HG02884 (cell line): ENCODE data around the gene AKR1B15.
"Not testable (repeated sequence)": the region's sequence is repeated elsewhere in the genome, so short reads cannot be mapped to it uniquely, and the experiment has no call there.

ENCODE experiments used
- ATAC-seq: cut with Tn5 transposase; IDR thresholded peaks from one replicate; pipeline ENCODE4 v1.9.1; 2021; ENCODE audit warnings: mild to moderate bottlenecking, moderate library complexity; ENCODE audit not compliant: unreplicated experiment

The AKR1B15 gene

DNA sequence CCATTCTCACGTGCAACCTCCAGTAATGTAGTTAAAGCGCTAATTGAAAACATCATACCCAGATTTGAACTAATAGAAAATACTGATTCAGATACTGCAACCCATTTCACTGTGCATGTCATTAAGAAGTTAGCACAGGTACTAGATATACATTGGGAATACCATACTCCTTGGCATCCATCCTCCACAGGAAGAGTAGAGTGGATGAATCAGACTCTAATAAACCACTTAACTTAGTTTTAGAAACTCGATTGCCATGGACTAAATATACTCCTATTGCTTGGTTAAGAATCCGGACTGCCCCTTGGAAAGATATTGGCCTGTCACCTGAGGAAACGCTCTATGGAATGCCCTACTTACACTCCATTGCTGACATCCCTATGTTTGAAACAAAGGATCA lies 9.5 kb downstream of the AKR1B15 start:
- ATAC-seq: no peak

DNA sequence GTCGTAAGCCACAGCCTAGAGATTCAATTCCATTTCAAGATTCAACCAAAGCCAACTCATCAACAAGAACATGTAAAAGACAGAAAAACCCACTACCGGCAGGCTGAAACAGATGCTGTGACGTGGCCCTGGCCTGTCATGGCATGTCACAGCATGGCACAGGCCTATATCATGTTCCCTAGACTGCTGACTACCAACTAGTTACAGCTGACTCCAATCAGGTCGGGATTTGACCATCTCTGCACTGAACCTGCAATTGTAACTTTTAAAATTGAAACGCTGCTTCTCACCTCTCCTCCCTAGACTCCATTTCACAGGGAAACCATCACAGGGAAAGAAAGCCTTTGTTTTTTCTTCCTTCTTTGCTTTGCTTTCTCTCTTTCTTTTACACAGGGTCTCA lies 12.7 kb downstream of the AKR1B15 start:
- ATAC-seq: not testable (repeated sequence)

DNA sequence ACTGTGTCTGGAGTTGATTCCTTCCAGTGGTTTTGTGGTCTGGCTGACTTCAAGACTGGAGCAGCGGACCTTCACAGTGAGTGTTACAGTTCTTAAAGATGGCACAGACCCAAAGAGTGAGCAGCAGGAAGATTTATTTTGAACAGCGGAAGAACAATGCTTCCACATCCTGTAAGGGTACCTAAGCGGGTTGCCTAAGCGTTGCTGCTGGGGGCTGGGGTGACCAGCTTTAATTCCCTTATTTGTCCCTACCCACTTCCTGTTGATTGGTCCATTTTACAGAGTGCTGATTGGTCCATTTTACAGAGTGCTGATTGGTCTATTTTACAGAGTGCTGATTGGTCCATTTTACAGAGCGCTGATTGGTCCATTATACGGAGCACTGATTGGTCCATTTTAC lies 13.2 kb downstream of the AKR1B15 start:
- ATAC-seq: no peak

DNA sequence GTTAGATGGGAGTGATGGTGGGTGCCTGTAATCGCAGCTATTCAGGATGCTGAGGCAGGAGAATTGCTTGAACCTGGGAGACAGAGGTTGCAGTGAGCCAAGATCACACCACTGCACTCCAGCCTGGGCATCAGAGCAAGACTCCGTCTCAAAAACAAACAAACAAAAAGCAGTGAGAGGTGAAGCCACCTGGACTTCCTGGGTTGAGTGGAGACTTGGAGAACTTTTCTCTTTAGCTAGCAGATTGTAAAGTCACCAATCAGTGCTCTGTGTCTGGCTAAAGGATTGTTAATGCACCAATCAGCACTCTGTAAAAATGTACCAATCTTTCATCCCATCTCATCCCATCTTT lies 14.5 kb downstream of the AKR1B15 start:
- not testable (repeated sequence) for ATAC-seq

DNA sequence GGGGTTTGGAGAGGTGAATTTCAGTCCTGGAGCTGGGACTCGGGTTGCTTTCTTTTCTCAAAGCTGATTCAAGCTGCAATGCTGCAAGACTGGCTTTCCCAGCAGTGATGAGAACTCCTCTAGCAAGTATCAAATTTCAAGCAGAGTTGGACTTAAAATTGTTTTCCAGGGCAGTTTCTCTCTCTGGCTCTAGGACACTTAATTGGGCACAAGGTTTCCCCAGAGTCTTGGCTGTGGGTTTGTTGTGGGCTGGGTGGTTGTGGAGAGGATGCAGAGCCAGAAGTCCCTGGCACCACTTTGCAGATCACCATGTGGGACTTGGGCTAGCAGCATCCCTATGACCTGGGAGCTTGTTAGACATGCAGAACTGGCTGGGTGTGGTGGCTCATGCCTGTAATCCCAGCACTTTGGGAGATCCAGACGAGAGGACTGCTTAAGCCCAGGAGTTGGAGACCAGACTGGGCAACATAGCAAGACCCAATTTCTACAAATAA lies 16.8 kb downstream of the AKR1B15 start:
- ATAC-seq: no peak

DNA sequence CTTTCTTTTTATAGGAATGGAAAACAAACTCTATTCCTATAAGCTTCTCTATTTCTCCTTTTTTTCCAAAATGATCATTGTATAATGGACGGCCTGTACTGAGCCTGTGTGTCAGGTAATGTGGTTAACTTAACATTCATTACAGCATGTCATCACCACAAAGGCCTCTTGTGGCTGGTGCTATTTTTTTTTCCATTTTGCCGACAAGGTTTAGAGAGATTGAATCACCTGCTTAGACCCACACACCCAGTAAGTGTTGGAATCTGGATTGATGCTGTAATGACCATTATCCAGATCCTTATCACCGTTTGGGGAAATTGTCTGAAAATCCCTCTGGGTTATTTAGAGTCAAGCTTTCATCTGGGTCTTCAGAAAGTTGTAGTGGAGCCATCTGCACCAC lies 18.5 kb downstream of the AKR1B15 start:
- ATAC-seq: no peak

DNA sequence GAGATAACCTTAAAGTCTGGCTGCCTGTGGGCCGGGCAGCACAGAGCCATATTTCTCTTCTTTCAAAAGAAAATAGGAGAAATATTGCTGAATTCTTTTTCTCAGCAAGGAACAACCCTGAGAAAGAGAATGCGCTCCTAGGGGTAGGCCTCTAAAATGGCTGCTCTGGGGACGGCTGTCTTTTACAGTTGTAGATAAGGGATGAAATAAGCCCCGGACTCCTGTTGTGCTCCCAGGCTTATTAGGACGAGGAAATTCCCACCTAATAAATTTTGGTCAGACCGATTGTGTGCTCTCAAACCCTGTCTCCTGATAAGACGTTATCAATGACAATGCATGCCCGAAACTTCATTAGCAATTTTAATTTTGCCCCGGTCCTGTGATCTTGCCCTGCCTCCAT lies 21.1 kb downstream of the AKR1B15 start:
- not testable (repeated sequence) for ATAC-seq

DNA sequence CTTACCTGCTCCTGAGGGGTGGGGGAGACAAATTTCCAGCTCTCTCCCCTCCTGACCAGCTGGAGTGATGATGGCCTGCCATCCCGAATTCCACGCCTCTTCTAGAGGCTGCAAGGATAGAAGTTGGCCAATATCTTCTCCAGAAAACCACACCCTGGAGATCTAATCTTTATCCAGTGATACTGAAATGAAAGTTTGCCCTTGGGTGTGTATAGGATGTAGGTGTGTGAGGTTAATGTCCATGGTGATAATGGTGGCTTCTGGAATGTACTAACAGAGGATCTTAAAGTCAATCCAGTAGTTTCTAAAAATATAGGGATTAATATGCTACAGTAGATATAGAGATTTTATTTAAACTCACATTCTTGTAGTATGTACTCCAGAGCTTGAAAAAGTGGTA lies 22.2 kb downstream of the AKR1B15 start:
- no peak for ATAC-seq

DNA sequence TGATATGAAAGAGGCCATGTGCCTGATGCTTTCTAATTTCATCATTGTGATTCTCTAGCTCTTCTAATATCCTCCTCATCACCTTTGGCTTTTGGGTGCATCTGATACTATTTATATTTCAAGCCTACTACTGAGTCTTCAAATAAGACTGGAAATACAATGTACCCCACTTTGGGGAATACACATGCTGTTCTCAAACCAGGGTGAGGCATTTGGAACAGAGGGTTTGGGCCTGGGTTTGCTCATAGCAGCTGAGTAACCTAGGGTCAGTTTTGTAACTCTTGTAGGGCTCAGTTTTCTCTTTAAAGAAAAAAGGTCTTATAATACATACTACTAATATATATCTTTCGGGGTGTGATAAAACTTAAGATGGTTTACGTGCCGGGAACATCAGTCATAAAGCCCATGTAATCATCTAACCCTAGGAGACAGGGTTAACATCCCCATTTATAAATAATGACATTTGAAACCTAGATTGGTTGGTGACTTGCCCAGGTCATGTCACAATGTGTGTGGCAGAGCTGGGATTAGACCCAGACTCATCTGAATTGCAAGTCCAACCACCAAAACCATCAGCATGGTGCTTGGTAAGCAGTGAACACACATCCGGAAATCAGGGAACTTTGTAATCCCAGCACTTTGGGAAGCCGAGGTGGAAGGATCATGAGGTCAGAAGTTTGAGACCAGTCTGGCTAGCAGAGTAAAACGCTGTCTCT lies 23.0 kb downstream of the AKR1B15 start:
- ATAC-seq: no peak

DNA sequence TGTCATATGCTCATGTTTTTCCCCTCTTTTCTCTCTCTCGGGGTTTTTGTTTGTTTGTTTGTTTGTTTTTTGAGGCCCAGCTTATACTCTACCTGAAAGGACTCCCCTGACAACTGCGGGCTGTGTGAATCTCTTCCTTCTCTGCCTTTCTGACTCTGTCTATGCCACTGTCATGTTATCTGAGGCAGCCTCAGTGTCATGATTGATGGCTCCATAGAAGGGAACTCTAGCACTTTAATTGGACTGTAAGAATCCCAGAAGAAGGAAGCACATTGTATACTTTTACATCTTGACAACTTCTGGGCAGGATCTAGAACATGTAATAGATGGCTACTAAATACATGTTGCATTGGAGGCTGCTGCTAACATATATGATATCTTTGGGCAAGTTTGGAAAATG lies 25.4 kb downstream of the AKR1B15 start:
- ATAC-seq: no peak

DNA sequence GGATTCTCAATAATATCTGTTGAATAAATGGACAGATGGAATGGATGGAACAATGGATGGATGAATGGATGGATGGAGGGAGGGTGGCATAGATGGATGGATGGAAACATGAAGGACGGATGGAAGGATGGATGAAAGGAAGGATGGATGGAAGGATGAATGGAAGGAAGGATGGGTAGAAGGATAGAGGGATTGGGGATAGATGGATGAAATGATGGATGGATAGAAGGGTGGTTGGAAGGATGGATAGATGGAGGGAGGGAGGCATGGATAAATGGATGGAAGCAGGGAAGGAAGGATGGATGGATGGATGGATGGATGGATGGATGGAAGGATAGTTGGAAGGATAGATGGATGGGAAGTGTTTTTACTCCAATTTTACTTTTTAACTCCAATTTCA lies 35.4 kb downstream of the AKR1B15 start:
- ATAC-seq: no peak

DNA sequence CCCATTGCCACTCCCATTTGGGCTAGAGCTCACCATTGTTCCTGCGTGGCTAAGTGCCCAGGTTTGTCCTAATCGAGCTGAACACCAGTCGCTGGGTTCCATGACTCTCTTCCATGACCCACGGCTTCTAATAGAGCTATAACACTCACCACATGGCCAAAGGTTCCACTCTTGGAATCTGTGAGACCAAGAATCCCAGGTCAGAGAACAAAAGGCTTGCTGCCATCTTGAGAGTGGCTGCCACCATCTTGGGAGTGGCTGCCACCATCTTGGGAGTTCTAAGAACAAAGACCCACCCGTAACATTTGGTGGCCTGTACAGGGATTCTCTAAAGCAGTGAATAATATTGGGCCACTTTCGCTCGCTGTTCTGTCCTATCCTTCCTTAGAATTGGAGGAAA lies 37.0 kb downstream of the AKR1B15 start:
- no peak for ATAC-seq

DNA sequence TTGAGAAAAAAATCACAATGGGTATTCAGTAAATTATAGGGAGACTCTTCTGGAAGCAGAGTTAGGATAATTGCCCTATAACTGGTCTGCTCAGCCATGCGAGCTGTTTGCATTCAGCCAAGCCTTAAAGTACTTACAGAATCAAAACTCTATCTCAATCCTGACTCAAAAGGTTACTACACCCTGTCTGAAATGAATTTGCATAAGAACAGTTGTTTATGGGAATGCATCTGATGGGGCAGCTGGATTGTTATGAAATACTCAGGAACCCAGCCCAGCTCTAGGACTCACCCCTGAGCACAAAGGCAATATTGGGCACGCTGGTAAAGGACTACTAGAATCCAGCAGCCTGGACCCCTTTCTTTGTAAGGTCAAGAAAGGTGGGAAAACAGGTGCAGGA lies 38.8 kb downstream of the AKR1B15 start:
- no peak for ATAC-seq

DNA sequence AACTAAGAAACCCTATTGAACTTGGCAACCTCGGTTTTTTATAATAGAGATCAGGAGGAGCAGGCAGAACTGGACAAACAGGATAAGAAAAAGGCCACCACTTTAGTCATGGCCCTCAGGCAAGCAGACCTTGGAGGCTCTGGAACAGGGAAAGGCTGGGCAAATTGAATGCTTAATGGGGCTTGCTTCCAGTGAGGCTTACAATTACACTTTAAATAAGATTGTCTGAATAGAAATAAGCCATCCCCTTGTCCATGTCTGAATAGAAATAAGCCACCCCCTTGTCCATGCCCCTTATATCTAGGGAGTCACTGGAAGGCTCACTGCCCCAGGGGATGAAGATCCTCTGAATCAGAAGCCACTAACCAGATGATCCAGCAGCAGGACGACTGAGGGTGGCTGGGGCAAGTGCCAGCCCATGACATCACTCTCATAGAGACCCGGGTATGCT lies 40.6 kb downstream of the AKR1B15 start:
- ATAC-seq: no peak

DNA sequence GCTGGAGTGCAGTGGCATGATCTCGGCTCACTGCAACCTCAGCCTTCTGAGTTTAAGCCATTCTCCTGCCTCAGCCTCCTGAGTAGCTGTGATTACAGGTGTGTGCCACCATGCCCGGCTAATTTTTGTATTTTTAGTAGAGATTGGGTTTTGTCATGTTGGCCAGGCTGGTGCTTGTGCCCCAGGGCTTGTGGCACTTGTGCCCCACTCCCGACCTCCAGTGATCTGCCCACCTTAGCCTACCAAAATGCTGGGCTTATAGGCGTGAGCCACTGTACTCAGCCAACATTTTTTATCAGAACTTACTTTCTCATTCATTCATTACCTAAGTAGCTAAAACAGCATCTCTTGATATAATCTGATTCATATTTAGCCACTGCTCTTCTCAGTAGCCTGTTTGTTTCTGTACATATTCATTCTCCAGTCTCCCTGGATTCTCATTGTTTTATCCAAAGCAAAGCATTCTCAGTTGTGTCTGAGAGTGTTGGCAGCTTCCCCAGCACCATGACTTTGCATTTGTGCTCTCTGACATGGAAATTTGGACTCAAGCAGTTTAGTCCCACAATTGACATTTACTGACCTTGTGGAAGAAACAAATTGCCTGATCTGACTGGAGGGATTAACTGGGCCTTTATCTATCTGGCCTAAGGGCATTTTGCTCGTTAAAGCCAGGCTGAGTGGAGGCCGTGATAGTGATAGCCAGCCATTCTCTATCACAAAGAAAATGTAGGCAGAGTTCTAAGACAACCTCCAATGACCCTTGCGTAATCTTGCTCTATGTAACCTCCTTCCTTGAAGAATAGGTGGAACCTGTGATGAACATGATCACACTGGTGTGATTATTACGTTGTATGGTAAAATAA lies 44.9 kb downstream of the AKR1B15 start:
- ATAC-seq: no peak

DNA sequence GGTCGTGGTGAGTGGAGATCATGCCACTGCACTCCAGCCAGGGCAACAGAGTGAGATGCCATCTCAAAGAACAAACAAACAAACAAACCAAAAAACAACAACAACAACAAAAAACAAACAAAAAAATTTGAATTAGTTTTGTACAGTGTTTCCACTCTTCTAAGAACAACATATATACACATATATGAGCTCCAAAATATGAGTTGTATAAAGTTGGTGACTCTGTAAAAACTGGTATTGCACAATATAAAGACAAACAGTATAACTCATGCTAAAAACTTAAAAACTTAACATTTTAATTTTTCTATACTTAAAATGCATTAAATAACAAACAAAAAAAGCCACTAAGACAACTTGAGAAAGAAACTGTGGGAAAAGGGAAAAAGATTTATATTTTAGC lies 46.0 kb downstream of the AKR1B15 start:
- no peak for ATAC-seq

DNA sequence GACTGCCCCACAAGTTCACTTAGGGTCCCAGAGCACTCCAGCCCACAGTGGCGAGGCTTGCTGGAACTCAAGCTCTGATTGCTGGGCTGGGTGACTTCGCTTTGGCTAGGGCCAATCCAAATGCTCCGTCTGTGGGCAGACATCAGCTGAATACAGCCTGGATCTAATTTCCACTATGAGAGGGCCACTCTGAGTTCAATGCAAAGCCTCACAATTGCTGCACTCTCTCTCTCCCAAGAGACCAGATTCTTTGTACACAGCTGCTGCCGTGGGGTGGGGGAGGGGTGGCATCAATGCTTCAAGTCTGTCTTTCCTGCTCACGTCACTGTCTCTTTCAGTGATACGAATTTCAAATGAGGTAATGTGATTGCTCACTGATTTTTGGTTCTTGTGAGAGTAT lies 50.5 kb downstream of the AKR1B15 start:
- no peak for ATAC-seq

DNA sequence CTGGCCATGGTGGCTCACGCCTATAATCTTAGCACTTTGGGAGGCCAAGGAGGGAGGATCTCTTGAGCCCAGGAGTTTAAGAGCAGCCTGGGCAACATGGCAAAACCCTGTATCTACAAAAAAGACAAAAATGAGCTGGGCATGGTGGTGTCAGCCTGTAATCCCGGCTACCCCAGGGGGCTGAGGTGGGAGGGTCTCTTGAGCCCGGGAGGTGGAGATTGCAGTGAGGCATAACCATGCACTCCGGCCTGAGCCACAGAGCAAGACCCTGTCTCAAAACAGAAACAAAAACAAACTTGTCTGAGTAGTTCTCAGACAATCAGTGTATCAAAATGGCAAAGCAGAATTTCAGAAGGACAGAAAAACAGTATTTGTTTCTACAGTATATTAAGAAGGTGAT lies 52.5 kb downstream of the AKR1B15 start:
- ATAC-seq: no peak

DNA sequence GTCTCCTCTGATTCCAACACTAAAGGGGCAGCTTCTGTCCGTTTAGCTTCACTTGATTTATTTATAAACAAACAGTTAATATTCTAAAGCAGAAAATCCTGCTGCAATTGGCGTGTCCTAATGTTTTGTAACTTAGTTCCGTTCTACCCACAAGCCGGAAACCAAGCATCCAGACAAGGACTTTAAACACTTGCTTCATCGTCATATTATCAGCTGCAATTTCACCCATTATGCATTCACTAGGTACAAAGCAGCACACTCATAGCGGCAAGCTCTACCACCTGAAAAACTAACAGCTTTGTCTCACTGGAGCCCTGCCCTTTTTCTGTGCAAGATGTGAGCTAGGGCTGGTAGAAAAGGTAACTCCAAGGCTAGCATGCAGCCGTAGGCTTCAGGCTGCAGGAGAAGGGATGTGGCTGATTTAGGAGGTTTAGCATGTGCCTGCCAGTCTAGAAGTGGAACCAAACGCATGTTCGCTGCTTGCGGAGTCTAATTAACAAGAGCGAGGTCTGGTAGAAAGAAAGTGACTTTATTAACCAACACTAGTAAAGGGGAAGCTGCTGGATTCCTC lies 54.1 kb downstream of the AKR1B15 start:
- no peak for ATAC-seq

DNA sequence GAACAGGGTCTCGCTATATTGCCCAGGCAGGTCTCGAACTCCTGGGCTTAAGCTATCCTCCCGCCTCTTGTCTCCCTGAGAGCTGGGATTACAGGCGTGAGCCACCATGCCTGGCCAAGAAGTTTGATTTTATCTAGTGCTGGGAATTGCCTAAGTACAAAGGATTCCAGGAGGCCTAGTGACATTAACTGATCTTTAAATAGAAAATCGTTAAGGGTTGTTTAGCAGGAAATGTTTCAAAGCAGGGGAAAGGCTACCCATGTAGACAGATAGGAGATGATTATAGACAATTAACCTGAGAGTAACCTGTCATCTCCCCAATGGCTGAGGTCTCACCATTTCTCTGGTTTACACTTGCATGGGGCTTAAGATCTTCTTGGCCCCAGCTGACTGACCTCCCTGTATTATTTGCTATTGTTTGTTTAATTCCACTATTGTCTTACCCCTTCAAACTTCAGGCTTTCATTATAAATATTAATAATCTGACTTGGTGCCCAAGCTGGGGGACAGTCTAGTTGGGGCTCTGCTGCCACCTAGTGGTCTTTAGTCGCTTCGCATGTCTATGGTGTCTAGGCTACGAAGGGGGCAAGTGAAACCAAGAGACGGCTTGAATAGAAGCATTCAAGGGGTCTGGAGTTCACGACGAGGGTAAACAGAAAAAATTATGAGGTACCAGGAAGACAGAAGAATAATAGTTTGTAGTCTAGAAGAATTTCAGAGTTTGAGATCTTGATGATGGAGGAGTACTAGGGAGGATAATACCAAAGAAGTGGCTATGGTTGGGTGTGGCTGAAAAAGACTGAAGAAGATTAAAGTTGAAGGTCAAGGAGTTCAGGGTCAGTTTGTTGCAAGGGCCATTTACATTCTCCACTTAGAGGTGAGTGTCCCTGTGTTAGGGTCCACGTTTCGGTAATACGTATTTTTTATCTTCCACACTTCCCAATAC lies 57.3 kb downstream of the AKR1B15 start:
- ATAC-seq: peak; percentile 88
